ENCODE results near the gene RAP2A.

Gene RAP2A

DNA sequence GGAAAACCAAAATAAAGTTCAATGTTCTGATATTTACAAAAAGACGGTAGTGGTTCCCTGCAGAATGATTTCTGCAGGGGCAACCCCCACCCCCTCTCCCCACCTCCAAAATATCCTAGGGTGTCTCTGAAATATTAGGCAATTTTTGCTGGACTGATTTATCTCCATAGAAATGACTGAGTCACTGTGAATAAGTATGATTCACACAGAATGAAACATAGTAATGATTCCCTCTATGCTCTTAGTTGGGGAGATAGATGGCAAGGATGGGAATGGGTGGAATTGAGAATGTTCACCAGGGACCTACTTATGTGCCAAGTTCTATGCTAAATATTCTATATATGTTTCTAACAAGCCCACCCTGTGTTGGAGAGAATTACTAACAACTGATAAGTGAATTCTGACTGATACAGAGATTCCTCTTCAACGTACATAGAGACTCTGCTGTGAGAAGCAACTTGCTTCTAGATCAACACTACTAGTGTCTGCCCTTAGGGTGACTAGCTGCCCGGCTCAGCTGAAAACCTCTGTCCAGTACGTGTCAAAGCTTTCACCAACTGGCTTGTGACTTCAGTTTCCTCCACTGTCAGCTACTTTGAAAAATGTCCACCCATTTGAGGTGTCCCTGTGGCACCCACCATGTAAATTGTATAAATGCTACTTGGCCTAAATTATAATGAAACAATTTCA lies 38.4 kb upstream of the RAP2A start:
- H3K9ac ChIP-seq (ENCODE audit: low read length in 2 of 2) = no peak overlapping the region
- H3K27ac ChIP-seq (ENCODE audit: low read length) = no peak overlapping the region
- H3K9me3 ChIP-seq (ENCODE audit: control insufficient read depth in 2 of 2, low read length in 2 of 2) = no peaks in the 10 kb centered on the region

GRCh38 chr13:97397267-97397666 lies 36.7 kb upstream of the RAP2A start:
- peaks cover 0 to 2% of the 10 kb centered on the region in 2 donors for H3K36me3 ChIP-seq (ENCODE audit: control insufficient read depth in 2 of 2, insufficient read depth in 2 of 2, low read length in 2 of 2)
- H3K27ac ChIP-seq (ENCODE audit: low read length) = no peak overlapping the region
- H3K27me3 ChIP-seq (ENCODE audit: control insufficient read depth in 1 of 2, insufficient read depth in 2 of 2, low read length in 2 of 2) = no peaks in the 10 kb centered on the region
- H3K4me1 ChIP-seq (ENCODE audit: control insufficient read depth, insufficient read depth, low read length) = no peaks in the 10 kb centered on the region
- H3K4me3 ChIP-seq (ENCODE audit: low read length in 2 of 2) = peak overlapping the region; percentile 4 to 47
- peak overlapping the region in 1 of 2 donors; percentile 24 for H3K9ac ChIP-seq (ENCODE audit: low read length in 2 of 2)
- no peaks in the 10 kb centered on the region for H3K9me3 ChIP-seq (ENCODE audit: control insufficient read depth in 2 of 2, low read length in 2 of 2)

More for the DNA sequence above, 38.4 kb upstream of the RAP2A start:
- no peaks in the 10 kb centered on the region for H3K27me3 ChIP-seq (ENCODE audit: control insufficient read depth in 1 of 2, insufficient read depth in 2 of 2, low read length in 2 of 2)
- H3K4me1 ChIP-seq (ENCODE audit: control insufficient read depth, insufficient read depth, low read length) = no peaks in the 10 kb centered on the region
- H3K4me3 ChIP-seq (ENCODE audit: low read length in 2 of 2) = no peak overlapping the region
- H3K36me3 ChIP-seq (ENCODE audit: control insufficient read depth in 2 of 2, insufficient read depth in 2 of 2, low read length in 2 of 2) = peaks cover 0 to 2% of the 10 kb centered on the region in 2 donors

- Histone ChIP-seq H3K27ac (ENCODE audit: low read length) (no peak overlapping the region), H3K27me3 (ENCODE audit: control insufficient read depth in 1 of 2, insufficient read depth in 2 of 2, low read length in 2 of 2) (no peaks in the 10 kb centered on the region), H3K9ac (ENCODE audit: low read length in 2 of 2) (no peak overlapping the region), H3K4me3 (ENCODE audit: low read length in 2 of 2) (no peak overlapping the region), H3K36me3 (ENCODE audit: control insufficient read depth in 2 of 2, insufficient read depth in 2 of 2, low read length in 2 of 2) (no peaks in the 10 kb centered on the region), H3K4me1 (ENCODE audit: control insufficient read depth, insufficient read depth, low read length) (no peaks in the 10 kb centered on the region), H3K9me3 (ENCODE audit: control insufficient read depth in 2 of 2, low read length in 2 of 2) (no peaks in the 10 kb centered on the region)
Measured at GRCh38 chr13:97401421-97401820, 32.5 kb upstream of the RAP2A start.

DNA sequence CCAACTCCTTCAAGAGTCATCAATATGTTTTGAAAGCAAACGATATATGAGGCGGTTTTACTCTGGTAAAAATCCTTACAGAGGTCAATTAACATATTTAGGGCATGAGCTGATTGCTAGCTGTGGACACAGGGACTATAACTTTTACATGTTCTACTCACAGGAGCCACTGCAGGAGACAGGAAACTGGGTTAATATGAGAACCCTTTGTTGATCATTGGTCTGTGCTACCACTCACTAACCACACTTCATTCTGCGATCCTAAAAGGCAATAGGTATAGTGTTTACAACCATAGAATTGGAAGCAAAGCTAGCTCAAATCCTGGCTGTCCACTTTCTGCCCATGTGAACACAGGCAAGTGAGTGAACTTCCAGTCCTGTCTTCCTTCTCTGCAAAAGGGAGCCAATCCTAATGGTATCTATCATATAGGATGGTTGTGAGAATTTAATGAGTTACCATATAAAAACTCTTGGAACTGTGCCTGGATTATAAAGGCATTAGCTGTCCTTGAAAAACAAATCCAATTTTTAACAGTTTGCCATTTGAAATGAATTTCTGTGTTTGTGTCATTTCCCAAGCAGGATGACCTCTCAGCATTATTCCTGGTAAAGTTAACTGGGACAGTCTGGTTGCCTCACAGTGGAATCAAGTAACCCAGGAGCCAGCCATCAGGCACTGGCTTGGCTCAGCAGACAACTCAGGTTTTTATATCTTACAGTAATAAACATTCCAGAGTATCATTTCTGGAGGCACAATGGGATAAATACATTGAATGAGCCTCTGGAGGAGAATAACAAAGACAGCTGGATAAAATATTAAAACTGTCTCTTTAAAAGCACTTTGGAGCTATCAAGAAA lies 29.8 kb upstream of the RAP2A start:
- H3K36me3 ChIP-seq (ENCODE audit: control insufficient read depth in 2 of 2, insufficient read depth in 2 of 2, low read length in 2 of 2) = no peaks in the 10 kb centered on the region

GRCh38 chr13:97407540-97407939 lies 26.4 kb upstream of the RAP2A start:
- no peaks in the 10 kb centered on the region for H3K36me3 ChIP-seq (ENCODE audit: control insufficient read depth in 2 of 2, insufficient read depth in 2 of 2, low read length in 2 of 2)
- no peak overlapping the region for H3K4me3 ChIP-seq (ENCODE audit: low read length in 2 of 2)
- no peak overlapping the region for H3K27ac ChIP-seq (ENCODE audit: low read length)
- H3K9me3 ChIP-seq (ENCODE audit: control insufficient read depth in 2 of 2, low read length in 2 of 2) = no peaks in the 10 kb centered on the region
- no peaks in the 10 kb centered on the region for H3K4me1 ChIP-seq (ENCODE audit: control insufficient read depth, insufficient read depth, low read length)
- H3K9ac ChIP-seq (ENCODE audit: low read length in 2 of 2) = no peak overlapping the region
- H3K27me3 ChIP-seq (ENCODE audit: control insufficient read depth in 1 of 2, insufficient read depth in 2 of 2, low read length in 2 of 2) = peaks cover 0 to 2% of the 10 kb centered on the region in 2 donors

More for the DNA sequence above, 29.8 kb upstream of the RAP2A start:
- no peak overlapping the region for H3K4me3 ChIP-seq (ENCODE audit: low read length in 2 of 2)
- no peaks in the 10 kb centered on the region for H3K4me1 ChIP-seq (ENCODE audit: control insufficient read depth, insufficient read depth, low read length)
- no peak overlapping the region for H3K9ac ChIP-seq (ENCODE audit: low read length in 2 of 2)
- no peak overlapping the region for H3K27ac ChIP-seq (ENCODE audit: low read length)
- H3K27me3 ChIP-seq (ENCODE audit: control insufficient read depth in 1 of 2, insufficient read depth in 2 of 2, low read length in 2 of 2) = no peaks in the 10 kb centered on the region
- no peaks in the 10 kb centered on the region for H3K9me3 ChIP-seq (ENCODE audit: control insufficient read depth in 2 of 2, low read length in 2 of 2)

DNA sequence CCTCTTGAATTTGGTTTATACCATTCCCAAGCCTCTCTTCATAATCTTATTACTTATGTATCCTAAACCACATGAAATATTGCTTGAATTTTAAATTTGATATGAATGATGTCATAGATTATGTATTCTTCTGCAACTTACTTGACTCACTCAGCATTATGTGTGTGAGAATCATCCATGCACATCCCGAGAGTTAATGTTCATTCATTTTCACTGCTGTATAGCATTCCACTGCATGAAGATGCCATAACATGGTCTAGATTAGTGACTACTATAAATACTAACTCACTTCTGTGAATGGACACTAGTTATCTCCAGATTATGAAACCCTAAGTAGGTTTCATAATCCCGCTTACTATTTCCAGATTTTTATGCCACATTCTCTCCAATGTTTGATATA lies 25.0 kb upstream of the RAP2A start:
- no peaks in the 10 kb centered on the region for H3K4me1 ChIP-seq (ENCODE audit: control insufficient read depth, insufficient read depth, low read length)
- H3K36me3 ChIP-seq (ENCODE audit: control insufficient read depth in 2 of 2, insufficient read depth in 2 of 2, low read length in 2 of 2) = no peaks in the 10 kb centered on the region
- H3K9me3 ChIP-seq (ENCODE audit: control insufficient read depth in 2 of 2, low read length in 2 of 2) = no peaks in the 10 kb centered on the region
- H3K9ac ChIP-seq (ENCODE audit: low read length in 2 of 2) = no peak overlapping the region
- H3K27ac ChIP-seq (ENCODE audit: low read length) = no peak overlapping the region
- no peak overlapping the region for H3K4me3 ChIP-seq (ENCODE audit: low read length in 2 of 2)
- peaks cover 0 to 2% of the 10 kb centered on the region in 2 donors for H3K27me3 ChIP-seq (ENCODE audit: control insufficient read depth in 1 of 2, insufficient read depth in 2 of 2, low read length in 2 of 2)

GRCh38 chr13:97411984-97412383 lies 22.0 kb upstream of the RAP2A start:
- H3K9me3 ChIP-seq (ENCODE audit: control insufficient read depth in 2 of 2, low read length in 2 of 2) = no peaks in the 10 kb centered on the region

DNA sequence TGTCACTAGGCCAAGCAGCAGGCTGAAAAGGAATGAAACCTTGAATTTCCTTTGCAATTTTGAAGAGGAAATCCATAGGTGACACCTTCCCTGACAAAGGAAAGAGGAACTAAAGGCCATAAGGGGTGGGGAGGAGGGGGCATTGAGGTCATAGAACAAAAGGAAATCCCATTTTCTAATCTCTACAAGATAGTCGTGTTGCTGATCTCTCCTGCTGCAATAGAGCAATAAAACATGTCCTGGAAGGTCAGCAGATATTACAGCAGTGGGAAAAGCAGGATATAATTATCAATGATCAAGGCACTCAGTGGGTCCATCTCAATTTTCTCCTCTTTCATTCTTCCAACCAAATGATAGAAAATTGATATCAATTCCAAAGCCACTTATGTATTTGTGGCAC lies 20.3 kb upstream of the RAP2A start:
- H3K27me3 ChIP-seq (ENCODE audit: control insufficient read depth in 1 of 2, insufficient read depth in 2 of 2, low read length in 2 of 2) = peaks cover 0 to 2% of the 10 kb centered on the region in 2 donors
- H3K9ac ChIP-seq (ENCODE audit: low read length in 2 of 2) = no peak overlapping the region
- no peaks in the 10 kb centered on the region for H3K9me3 ChIP-seq (ENCODE audit: control insufficient read depth in 2 of 2, low read length in 2 of 2)
- H3K4me3 ChIP-seq (ENCODE audit: low read length in 2 of 2) = no peak overlapping the region
- H3K4me1 ChIP-seq (ENCODE audit: control insufficient read depth, insufficient read depth, low read length) = no peaks in the 10 kb centered on the region
- H3K27ac ChIP-seq (ENCODE audit: low read length) = no peak overlapping the region
- H3K36me3 ChIP-seq (ENCODE audit: control insufficient read depth in 2 of 2, insufficient read depth in 2 of 2, low read length in 2 of 2) = no peaks in the 10 kb centered on the region

More at GRCh38 chr13:97411984-97412383, 22.0 kb upstream of the RAP2A start:
- Histone ChIP-seq H3K27ac (ENCODE audit: low read length) (no peak overlapping the region), H3K36me3 (ENCODE audit: control insufficient read depth in 2 of 2, insufficient read depth in 2 of 2, low read length in 2 of 2) (no peaks in the 10 kb centered on the region), H3K4me3 (ENCODE audit: low read length in 2 of 2) (no peak overlapping the region), H3K9ac (ENCODE audit: low read length in 2 of 2) (no peak overlapping the region), H3K27me3 (ENCODE audit: control insufficient read depth in 1 of 2, insufficient read depth in 2 of 2, low read length in 2 of 2) (peaks cover 0 to 2% of the 10 kb centered on the region in 2 donors), H3K4me1 (ENCODE audit: control insufficient read depth, insufficient read depth, low read length) (no peaks in the 10 kb centered on the region)

- H3K9ac ChIP-seq (ENCODE audit: low read length in 2 of 2) = no peak overlapping the region
- no peaks in the 10 kb centered on the region for H3K9me3 ChIP-seq (ENCODE audit: control insufficient read depth in 2 of 2, low read length in 2 of 2)
- H3K27ac ChIP-seq (ENCODE audit: low read length) = no peak overlapping the region
- peaks cover 0 to 2% of the 10 kb centered on the region in 2 donors for H3K27me3 ChIP-seq (ENCODE audit: control insufficient read depth in 1 of 2, insufficient read depth in 2 of 2, low read length in 2 of 2)
- H3K4me1 ChIP-seq (ENCODE audit: control insufficient read depth, insufficient read depth, low read length) = no peaks in the 10 kb centered on the region
- H3K36me3 ChIP-seq (ENCODE audit: control insufficient read depth in 2 of 2, insufficient read depth in 2 of 2, low read length in 2 of 2) = no peaks in the 10 kb centered on the region
- no peak overlapping the region for H3K4me3 ChIP-seq (ENCODE audit: low read length in 2 of 2)
Measured at GRCh38 chr13:97414392-97414791, 19.6 kb upstream of the RAP2A start.

GRCh38 chr13:97417698-97418097 lies 16.3 kb upstream of the RAP2A start:
- H3K27ac ChIP-seq (ENCODE audit: low read length) = no peak overlapping the region
- H3K4me1 ChIP-seq (ENCODE audit: control insufficient read depth, insufficient read depth, low read length) = no peaks in the 10 kb centered on the region
- no peaks in the 10 kb centered on the region for H3K27me3 ChIP-seq (ENCODE audit: control insufficient read depth in 1 of 2, insufficient read depth in 2 of 2, low read length in 2 of 2)
- no peaks in the 10 kb centered on the region for H3K9me3 ChIP-seq (ENCODE audit: control insufficient read depth in 2 of 2, low read length in 2 of 2)
- no peak overlapping the region for H3K9ac ChIP-seq (ENCODE audit: low read length in 2 of 2)
- H3K4me3 ChIP-seq (ENCODE audit: low read length in 2 of 2) = no peak overlapping the region
- no peaks in the 10 kb centered on the region for H3K36me3 ChIP-seq (ENCODE audit: control insufficient read depth in 2 of 2, insufficient read depth in 2 of 2, low read length in 2 of 2)
